GM19043 (cell line): ENCODE results near the gene RPL41.
"Not testable (repeated sequence)": the region's sequence is repeated elsewhere in the genome, so short reads cannot be mapped to it uniquely, and the experiment has no call there.

Experiments used
- ATAC-seq: cut with Tn5 transposase; IDR thresholded peaks from one replicate; pipeline ENCODE4 v1.9.1; 2021; ENCODE audit warnings: low read depth; ENCODE audit not compliant: unreplicated experiment

Gene RPL41

DNA sequence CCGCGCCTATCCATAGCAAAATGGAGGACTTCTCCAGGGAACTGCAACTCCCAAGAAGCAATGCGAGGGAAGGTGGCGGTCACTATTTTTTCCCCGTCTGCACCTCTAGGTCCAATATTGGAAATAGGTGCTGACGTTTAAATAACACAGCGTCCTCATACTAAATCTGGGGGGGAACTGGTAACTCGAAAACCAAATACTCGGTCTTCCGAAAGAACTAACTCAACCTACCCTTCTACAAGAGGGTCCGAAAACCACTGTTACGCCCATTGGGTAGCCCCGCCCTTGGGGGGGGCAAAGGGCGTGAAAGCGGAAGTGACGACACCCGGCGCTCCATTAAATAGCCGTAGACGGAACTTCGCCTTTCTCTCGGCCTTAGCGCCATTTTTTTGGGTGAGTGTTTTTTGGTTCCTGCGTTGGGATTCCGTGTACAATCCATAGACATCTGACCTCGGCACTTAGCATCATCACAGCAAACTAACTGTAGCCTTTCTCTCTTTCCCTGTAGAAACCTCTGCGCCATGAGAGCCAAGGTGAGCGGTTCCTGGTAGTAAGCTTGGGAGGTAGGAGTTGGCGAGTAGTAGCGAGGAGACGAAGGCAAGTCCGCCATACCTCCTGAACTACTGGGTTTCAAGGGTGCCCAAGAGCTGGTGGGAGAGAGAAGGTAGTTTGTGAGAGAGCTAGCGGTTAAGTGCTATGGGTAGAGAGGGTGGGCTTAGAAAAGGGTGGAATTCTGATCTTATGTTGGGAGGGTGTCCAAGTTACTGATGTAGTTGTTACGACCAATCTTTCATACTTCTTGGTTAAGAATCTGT lies at the start of gene RPL41:
Gene RPL41 (plus strand): TSS at position 367 of the 815 bp plus-strand sequence.
- peak; percentile 45 for ATAC-seq

DNA sequence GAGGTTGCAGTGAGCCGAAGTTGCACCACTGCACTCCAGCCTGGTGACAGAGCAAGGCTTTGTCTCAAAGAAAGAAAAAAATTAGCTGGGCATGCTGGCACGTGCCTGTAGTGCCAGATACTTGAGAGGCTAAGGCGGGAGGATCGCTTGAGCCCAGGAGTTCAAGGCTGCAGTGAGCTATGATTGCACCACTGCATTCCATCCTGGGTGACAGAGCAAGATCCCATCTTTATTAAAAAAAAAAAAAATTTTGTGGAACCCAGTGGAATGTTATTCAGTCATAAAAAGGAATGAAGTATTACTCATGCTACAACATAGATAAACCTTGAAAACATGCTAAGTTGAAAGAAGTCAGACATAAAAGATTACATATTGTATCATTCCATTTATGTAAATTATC lies 44.8 kb upstream of the RPL41 start:
- no peak for ATAC-seq

DNA sequence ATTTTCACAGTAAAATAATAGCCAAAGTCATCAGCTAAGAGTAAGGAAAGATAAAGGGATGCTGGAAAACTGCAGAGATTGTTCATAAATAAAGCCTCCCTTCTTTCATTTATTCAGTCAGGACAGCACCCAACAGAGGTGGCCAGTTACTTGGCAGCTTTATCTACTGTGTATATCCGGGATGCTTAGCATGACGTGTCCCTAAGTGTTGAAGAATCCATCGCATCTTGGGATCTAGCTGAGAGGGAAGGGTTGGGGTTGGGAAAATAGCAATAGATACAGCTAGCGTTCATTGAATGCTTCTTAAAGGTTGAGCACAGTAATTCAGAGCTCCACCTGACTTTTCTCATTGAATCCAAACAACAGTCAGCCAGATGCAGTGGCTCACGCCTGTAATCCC lies 42.0 kb upstream of the RPL41 start:
- no peak for ATAC-seq

DNA sequence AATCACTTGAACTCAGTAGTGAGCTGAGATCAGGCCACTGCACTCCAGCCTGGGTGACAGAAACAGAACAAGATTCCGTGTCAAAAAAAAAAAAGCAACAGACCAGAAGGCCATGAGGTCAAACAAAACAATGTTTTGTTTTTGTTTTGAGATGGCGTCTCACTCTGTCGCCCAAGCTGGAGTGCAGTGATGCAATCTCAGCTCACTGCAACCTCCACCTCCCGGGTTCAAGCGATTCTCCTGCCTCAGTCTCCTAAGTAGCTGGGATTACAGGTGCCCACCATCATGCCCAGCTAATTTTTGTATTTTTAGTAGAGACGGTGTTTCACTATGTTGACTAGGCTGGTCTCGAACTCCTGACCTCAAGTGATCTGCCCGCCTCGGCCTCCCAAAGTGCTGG lies 38.5 kb upstream of the RPL41 start:
- not testable (repeated sequence) for ATAC-seq

DNA sequence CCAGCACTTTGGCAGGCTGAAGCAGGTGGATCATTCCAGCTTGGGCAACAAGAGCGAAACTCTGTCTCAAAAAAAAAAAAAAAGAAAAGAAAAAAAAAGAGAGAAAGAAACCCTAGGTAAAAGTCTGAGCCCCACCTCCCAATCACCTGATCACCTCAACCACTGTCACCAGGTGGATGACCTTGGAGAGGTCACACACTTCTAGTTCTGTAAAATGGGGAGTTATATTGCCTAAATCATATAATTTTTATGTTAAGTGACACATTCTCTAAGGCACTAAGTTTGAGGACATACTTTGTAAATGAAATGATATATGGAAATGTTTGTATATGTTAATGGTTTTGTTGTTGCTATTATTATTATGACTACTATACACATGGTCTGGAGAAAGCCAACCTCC lies 38.0 kb upstream of the RPL41 start:
- ATAC-seq: no peak

DNA sequence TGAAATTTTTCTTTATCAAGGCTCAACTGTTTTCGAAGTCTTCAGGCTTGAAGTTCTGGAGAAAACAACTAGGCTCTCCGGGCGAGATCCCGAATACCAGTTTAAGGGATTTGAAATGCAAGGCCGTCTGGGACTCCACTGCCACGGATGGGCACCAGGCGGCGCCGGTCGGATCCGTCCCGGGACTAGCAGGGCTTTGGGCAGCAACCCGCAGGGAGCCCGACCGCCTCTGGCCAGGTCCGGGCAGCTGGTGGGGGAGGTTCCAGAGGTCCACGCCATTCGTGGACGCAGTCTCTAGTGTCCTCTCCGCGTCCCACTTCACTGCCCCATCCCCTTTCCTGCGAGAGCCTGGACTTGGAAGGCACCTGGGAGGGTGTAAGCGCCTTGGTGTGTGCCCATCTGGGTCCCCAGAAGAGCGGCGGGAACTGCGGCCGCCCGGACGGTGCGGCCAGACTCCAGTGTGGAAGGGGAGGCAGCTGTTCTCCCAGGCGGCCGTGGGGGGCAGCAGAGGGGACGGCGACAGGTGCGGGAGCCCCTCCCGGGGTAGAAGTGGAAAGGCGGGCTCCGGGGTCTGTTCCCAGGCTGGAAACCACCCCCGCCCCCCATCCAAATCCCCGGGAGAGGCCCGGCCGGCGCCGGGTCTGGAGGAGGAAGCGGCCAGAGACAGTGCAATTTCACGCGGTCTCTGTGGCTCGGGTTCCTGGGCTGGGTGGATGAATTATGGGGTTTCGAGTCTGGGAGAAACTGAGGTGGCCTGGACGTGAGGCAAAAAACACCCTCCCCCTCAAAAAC lies 37.3 kb upstream of the RPL41 start:
- ATAC-seq: peak; percentile 75

DNA sequence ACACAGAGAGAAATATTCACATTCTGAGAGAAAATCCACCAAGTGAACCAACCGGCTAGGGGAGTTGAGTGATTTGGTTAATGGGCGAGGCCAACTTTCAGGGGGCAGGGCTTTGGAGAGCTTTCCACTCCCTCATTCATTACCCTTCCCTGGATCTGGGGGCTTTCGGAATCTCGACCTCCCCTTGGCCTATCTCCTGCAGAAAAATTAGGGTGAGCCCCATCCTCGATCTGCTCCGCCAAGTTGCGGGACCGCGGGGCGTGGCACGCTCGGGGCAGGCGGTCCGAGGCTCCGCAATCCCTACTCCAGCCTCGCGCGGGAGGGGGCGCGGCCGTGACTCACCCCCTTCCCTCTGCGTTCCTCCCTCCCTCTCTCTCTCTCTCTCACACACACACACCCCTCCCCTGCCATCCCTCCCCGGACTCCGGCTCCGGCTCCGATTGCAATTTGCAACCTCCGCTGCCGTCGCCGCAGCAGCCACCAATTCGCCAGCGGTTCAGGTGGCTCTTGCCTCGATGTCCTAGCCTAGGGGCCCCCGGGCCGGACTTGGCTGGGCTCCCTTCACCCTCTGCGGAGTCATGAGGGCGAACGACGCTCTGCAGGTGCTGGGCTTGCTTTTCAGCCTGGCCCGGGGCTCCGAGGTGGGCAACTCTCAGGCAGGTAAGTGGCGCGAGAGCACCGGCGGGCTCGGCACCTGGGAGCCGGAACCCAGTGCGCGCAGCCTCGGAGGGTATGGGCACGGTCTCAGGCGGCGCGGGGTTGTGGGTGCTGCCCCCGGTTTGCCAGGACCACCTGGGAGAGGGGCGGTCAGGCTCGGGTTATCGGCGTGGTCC lies 36.5 kb upstream of the RPL41 start, which contains the start of gene ERBB3:
Gene ERBB3 (plus strand): TSS at position 443 of the 833 bp plus-strand sequence. CDS start 136 bp downstream, at position 579.
- peak; percentile 29 for ATAC-seq

DNA sequence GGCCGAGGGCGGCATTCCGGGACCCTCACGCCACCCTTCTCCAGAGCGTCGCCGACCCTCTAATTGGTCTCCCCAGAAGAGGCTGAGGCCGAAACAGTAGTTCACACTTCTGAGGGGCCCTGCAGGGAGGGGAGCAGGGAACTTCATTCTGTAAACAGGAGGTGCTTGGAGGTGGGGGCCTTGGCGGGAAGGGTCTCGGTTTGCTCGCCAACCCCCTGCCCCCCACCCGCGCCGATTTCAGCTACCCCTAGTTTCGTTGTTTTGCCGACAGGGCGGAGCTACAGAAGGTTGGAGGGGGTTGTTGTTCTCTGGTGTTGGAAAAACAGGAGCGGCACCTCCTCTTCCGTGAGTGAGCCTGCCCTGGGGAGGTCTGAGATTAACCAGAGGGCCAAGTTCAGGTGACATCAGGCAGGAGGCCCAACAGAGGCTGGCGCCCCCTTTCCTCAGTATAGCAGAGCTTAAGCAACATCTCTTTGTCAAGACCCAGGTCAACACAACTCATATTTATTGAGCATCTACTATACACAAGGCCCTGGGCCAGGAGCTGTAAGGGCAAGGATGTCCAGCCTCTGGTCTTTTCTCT lies 35.8 kb upstream of the RPL41 start:
- no peak for ATAC-seq

DNA sequence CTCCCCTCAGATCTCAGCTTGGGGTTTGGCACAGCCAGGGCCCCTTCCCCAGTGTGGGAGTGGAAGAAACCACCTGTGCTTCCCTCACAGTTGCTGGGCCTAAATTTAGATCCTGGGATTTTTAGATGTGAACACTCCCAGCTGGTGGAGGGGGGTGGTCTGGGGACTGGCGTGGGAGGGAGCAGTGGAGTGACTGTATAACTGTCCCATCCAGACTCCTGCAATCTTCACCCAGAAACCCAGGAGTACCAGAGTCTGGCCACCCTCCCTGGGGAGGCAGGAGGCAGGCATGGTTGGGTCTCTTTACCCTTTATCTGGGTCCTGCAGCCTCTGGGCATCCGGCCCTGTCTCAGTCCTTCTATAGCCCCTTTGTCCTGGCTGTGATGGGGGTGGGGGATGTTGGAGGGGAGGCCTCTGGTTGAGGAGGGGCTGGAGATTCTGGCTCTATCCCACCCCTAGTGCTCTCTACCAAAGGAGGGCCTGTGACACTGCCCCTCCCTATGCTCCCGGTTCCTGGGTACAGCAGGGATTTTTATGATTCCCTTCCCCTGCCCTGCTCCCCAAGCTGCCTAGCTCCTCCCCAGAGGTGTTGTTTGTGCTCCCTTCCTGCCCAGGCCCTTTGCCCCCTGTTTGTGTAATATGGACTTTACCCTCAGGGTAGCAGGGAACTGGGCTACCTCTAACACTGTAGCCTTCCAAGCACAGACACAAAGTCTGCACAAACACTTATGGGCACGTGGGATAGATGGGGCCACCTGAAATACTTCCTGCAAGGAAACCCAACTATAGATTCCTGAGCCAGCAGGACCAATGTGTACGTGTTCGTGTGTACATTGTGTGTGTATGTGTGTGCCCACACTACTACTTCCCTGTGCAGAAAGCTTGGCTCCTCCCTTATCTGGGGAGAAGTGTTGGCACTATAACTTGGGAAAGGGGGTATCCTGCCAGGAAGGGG lies 34.8 kb upstream of the RPL41 start:
- no peak for ATAC-seq

DNA sequence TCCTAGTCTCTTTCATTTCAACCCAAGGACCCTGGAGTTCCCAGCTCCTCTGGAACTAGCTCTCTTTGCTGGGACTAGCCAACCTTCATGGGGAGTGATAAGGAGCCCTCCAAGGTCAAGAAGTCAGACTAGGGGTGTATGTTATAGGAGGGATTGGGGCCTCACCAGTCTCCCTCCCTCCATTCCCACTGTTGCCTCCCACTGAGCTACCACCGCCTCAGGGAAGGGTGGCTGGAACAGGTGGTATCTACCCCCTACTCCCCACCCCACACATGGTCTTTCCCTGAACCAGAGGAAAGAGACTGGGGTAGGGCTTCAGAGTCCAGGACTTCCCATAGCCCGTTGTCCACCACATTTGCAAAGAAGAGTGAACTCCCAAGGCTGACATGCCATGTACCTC lies 34.1 kb upstream of the RPL41 start:
- ATAC-seq: no peak

DNA sequence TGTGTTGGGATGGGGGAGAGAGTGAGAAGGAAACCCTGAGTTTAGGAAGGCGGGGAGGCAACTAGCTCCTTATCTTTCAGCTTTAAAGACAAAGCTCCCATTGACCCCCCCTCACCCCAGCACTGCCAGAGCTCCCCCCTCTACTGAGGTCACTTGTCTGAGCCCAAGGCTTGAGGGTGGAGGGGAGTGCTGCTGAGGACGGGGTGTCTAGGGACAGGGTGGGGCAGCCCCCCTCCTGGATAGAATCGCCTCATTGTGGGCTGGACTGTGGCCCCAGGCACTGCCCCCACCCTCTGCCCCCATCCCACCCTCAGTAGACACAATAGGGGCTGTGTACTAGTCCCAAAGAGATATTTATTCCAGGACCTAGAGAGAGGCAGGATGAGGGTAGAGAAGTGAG lies 33.5 kb upstream of the RPL41 start:
- no peak for ATAC-seq

DNA sequence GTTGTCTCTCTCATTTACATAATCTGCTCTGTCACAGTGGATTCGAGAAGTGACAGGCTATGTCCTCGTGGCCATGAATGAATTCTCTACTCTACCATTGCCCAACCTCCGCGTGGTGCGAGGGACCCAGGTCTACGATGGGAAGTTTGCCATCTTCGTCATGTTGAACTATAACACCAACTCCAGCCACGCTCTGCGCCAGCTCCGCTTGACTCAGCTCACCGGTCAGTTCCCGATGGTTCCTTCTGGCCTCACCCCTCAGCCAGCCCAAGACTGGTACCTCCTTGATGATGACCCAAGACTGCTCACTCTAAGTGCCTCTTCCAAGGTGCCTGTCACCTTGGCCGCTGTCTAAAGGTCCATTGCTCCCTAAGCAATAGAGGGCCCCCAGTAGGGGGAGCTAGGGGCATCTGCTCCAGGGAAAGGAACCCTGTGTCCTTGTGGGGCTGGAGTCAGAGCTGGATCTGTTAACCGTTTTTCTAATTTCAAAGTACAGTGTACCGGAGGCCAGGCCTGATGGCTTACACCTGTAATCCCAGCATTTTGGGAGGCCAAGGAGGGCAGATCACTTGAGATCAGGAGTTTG lies 31.4 kb upstream of the RPL41 start:
- ATAC-seq: no peak

DNA sequence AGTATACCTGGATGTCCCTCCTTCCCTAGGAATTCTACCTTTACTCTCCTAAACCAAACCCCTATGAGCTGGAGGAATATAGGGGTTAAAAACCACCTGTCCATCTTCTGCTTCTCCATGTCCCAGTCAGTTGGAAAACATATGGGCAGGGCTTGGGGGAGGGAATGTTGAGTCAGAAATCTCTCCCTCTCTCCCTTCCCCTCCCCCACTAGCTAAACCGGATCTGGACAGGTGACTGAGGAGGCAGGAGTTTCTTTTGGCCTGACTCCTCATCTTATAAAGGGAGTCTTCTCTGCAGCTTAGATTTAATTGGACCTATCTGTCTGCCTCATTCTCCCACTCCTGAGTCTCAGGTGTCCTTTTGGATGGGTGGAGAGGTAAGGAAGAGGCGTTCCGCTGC lies 30.3 kb upstream of the RPL41 start:
- no peak for ATAC-seq

DNA sequence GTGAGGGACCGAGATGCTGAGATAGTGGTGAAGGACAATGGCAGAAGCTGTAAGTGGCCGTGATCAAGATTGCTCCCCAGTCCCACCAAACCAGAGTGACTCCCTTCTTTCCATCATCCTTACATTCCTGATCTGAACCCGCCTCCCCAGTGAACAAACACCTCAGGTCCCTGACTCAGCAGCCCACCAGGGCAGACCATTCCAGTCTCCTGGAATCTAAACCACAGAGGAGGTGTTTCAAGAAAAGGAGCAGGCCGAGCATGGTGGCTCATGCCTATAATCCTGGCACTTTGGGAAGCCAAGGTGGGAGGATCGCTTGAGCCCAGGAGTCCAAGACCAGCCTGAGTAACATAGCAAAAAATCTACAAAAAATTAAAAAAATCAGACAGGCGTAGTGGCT lies 29.8 kb upstream of the RPL41 start:
- no peak for ATAC-seq

DNA sequence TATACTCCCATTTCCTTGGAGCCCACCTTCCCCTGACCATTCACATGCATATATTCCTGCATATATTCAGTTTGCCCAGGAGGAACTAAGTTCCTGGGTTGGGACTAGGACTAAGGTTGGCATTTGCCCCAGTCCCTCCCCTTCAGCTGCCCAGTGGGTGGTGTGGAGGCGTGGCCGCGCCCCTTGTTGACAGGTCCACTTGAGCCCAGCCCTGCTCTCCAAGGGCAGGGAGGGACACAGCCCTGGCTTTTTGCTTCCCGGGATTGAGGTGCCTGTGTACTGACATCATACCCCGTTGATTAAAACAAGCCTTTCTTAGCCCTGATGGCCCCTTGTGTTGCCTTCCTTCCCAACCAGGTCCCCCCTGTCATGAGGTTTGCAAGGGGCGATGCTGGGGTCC lies 29.2 kb upstream of the RPL41 start:
- ATAC-seq: no peak

DNA sequence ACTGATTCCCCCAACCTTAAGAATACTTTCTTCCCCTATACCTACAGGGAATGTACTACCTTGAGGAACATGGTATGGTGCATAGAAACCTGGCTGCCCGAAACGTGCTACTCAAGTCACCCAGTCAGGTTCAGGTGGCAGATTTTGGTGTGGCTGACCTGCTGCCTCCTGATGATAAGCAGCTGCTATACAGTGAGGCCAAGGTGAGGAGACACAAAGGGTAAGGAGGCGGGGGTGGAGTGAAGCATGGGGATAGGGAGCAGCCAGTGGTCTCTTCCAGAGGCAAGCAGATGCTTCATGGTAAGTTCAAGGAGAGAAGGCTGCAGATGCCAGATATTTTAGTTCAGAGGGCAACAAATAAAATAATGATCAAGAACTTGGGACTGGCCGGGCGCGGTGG lies 18.7 kb upstream of the RPL41 start:
- ATAC-seq: no peak

DNA sequence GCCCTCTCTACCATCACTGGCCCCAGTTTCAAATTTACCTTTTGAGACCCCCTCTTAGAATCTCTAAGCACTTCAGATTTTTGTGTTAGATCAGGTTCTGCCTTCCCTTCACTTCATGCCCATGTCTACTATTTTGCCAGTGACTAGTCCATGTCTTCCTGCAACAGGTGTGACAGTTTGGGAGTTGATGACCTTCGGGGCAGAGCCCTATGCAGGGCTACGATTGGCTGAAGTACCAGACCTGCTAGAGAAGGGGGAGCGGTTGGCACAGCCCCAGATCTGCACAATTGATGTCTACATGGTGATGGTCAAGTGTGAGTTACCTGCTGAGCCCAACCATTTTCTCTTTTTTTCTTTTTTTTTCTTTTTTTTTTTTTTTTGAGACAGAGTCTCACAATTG lies 17.8 kb upstream of the RPL41 start:
- ATAC-seq: no peak

DNA sequence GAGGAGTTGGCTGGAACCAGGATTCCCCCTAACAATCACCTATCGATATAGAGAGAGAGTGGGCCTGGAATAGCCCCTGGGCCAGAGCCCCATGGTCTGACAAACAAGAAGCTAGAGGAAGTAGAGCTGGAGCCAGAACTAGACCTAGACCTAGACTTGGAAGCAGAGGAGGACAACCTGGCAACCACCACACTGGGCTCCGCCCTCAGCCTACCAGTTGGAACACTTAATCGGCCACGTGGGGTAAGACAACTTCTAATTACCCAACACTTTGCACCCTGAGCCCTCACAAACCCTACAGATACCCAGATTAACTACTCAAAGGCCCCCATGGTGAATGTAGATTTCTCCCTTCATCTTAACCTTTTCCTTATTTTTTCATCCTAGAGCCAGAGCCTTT lies 16.6 kb upstream of the RPL41 start:
- no peak for ATAC-seq

DNA sequence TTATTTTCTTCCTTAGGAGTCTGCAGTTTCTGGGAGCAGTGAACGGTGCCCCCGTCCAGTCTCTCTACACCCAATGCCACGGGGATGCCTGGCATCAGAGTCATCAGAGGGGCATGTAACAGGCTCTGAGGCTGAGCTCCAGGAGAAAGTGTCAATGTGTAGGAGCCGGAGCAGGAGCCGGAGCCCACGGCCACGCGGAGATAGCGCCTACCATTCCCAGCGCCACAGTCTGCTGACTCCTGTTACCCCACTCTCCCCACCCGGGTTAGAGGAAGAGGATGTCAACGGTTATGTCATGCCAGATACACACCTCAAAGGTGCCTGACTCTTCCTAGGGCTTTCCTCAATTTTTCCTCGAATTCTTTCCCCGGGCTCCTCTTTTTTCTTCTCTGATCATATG lies 15.4 kb upstream of the RPL41 start:
- ATAC-seq: no peak
